Tibial artery (tissue), 4 donors: ENCODE data around the gene STX1A.

ENCODE experiments used
- DNase-seq, 2 donors: peaks; one replicate each; pipeline ENCODE4 v3.0.0-alpha.2; 2019
- H3K27ac ChIP-seq, 2 donors: fragments of 200-600 bp; sonication (generic) in 1 of 2; 1 replicate in 1 of 2; 2 replicates in 1 of 2; pipeline ENCODE4 v1.5.1; 2018 to 2019; ENCODE audit warnings: mild to moderate bottlenecking in 1 of 2
- H3K27me3 ChIP-seq, 2 donors: fragments of 200-600 bp; sonication (generic) in 1 of 2; one replicate each; pipeline versions ENCODE4 v1.5.1 to v1.6.0; 2016 to 2019
- H3K36me3 ChIP-seq, 3 donors: fragments of 200-600 bp; sonication (generic) in 2 of 3; one replicate each; pipeline ENCODE4 v1.5.1; 2016 to 2019; ENCODE audit warnings: mild to moderate bottlenecking in 2 of 3
- H3K4me1 ChIP-seq, 4 donors: fragments of 200-600 bp; sonication (generic) in 2 of 4; 1 replicate in 3 of 4; 2 replicates in 1 of 4; pipeline ENCODE4 v1.5.1; 2016 to 2019
- H3K4me3 ChIP-seq, 2 donors: fragments of 200-600 bp; sonication (generic) in 1 of 2; 1 replicate in 1 of 2; 2 replicates in 1 of 2; pipeline ENCODE4 v1.5.1; 2018 to 2019; ENCODE audit warnings: mild to moderate bottlenecking in 2 of 2
- H3K9me3 ChIP-seq, 3 donors: fragments of 200-600 bp; sonication (generic) in 1 of 3; one replicate each; pipeline ENCODE4 v1.5.1; 2016 to 2019
- CTCF ChIP-seq, 2 experiments: fragments of 200-600 bp in 1 of 2; fragments of 450-650 bp in 1 of 2; IDR thresholded peaks; one replicate each; pipeline ENCODE4 v1.5.1; 2017 to 2019; ENCODE audit warnings: antibody characterized with exemption in 2 of 2, mild to moderate bottlenecking in 1 of 2, moderate library complexity in 1 of 2
- intact Hi-C: fragments of 100-400 bp; cut with DNase I; formaldehyde crosslinking; loops from one replicate; pipeline ENCODE4 v1.15.0; 2023; ENCODE audit warnings: low total_unique reads

Gene STX1A

GRCh38 chr7:73718905-73719805, at the start of gene STX1A:
Gene STX1A (minus strand): TSS chr7:73719669. CDS start chr7:73719631, 38 bp downstream.
- TF ChIP-seq CTCF (IDR thresholded peaks at IDR 0.05): no peak
- peak within 1 kb of the TSS; percentile 63 to 82 for H3K4me3 ChIP-seq
- no peaks in the 10 kb centered on the region for H3K36me3 ChIP-seq
- no peaks in the 10 kb centered on the region for H3K27me3 ChIP-seq
- peaks cover 0 to 60% (median 55%) of the 10 kb centered on the region in 4 donors for H3K4me1 ChIP-seq
- intact Hi-C loops: no loop called here
- H3K27ac ChIP-seq: peak within 1 kb of the TSS; percentile 72 to 81
- no peaks in the 10 kb centered on the region for H3K9me3 ChIP-seq
- DNase-seq: no peak

- intact Hi-C loops: no loop called here
- Histone ChIP-seq H3K36me3 (no peaks in the 10 kb centered on the region), H3K4me3 (no peak overlapping the region), H3K4me1 (peaks cover 0 to 23% (median 10%) of the 10 kb centered on the region in 4 donors), H3K27ac (no peak overlapping the region), H3K27me3 (peaks cover 0 to 58% of the 10 kb centered on the region in 2 donors), H3K9me3 (no peaks in the 10 kb centered on the region)
- no peak for DNase-seq
- TF ChIP-seq CTCF (IDR thresholded peaks at IDR 0.05): no peak
These were observed 49.4 kb upstream of the STX1A start for GRCh38 chr7:73768641-73769480.

- Histone ChIP-seq H3K27me3 (peaks cover 0 to 43% of the 10 kb centered on the region in 2 donors), H3K4me1 (peaks cover 0 to 23% (median 10%) of the 10 kb centered on the region in 4 donors)
These were observed 47.2 kb upstream of the STX1A start for GRCh38 chr7:73766556-73767229.

GRCh38 chr7:73762659-73762999, 43.2 kb upstream of the STX1A start:
- intact Hi-C loops: no loop called here
- no peak for DNase-seq
- Histone ChIP-seq H3K4me3 (no peak overlapping the region), H3K9me3 (no peaks in the 10 kb centered on the region), H3K27ac (no peak overlapping the region), H3K36me3 (no peaks in the 10 kb centered on the region), H3K27me3 (peaks cover 0 to 7% of the 10 kb centered on the region in 2 donors), H3K4me1 (no peaks in the 10 kb centered on the region)
- no peak for TF ChIP-seq CTCF (IDR thresholded peaks at IDR 0.05)

More at GRCh38 chr7:73766556-73767229, 47.2 kb upstream of the STX1A start:
- Histone ChIP-seq H3K9me3 (no peaks in the 10 kb centered on the region), H3K27ac (no peak overlapping the region), H3K4me3 (no peak overlapping the region), H3K36me3 (no peaks in the 10 kb centered on the region)
- TF ChIP-seq CTCF (IDR thresholded peaks at IDR 0.05): no peak
- DNase-seq: no peak
- intact Hi-C loops: no loop called here

- H3K27me3 ChIP-seq: peaks cover 0 to 1% of the 10 kb centered on the region in 2 donors
- intact Hi-C loops: no loop called here
- DNase-seq: no peak
- no peak overlapping the region for H3K4me3 ChIP-seq
- no peak for TF ChIP-seq CTCF (IDR thresholded peaks at IDR 0.05)
- H3K9me3 ChIP-seq: no peaks in the 10 kb centered on the region
- H3K36me3 ChIP-seq: no peaks in the 10 kb centered on the region
- H3K4me1 ChIP-seq: no peaks in the 10 kb centered on the region
- H3K27ac ChIP-seq: no peak overlapping the region
These were observed 42.6 kb upstream of the STX1A start for GRCh38 chr7:73761854-73762658.
